Spinal cord (tissue), 10 donors: ENCODE measurements around the gene TESMIN. TPM values are rescaled to one million over a fixed set of nuclear protein-coding genes. Genes with fewer than 3 reads are reported as not detected.

Experiments
- DNase-seq, 6 donors: peaks; one replicate each; pipeline versions ENCODE4 v3.0.0 to v3.0.0-alpha.2; 2013 to 2015; ENCODE audit warnings: low spot score in 6 of 6, low read depth in 4 of 6
- H3K27ac ChIP-seq: one replicate; pipeline ENCODE4 v1.5.1; 2013; ENCODE audit warnings: low read depth, low read length, control low read depth
- H3K27me3 ChIP-seq: one replicate; pipeline ENCODE4 v1.6.1; 2013; ENCODE audit warnings: low read length; ENCODE audit not compliant: control insufficient read depth, insufficient read depth
- H3K36me3 ChIP-seq: one replicate; pipeline ENCODE4 v1.6.1; 2013; ENCODE audit warnings: low read length; ENCODE audit not compliant: control insufficient read depth, insufficient read depth
- H3K4me1 ChIP-seq: one replicate; pipeline ENCODE4 v1.6.1; 2013; ENCODE audit warnings: low read length; ENCODE audit not compliant: control insufficient read depth, insufficient read depth
- H3K4me3 ChIP-seq: one replicate; pipeline ENCODE4 v1.5.1; 2013; ENCODE audit warnings: low read depth, low read length, control low read depth
- H3K9me3 ChIP-seq: one replicate; pipeline ENCODE4 v1.6.1; 2013; ENCODE audit warnings: low read length; ENCODE audit not compliant: control insufficient read depth, insufficient read depth
- WGBS: methylation state at CpG from one replicate; pipeline ENCODE4 v1.1.5; 2013; ENCODE audit warnings: missing lambda C conversion rate; ENCODE audit not compliant: insufficient coverage; 5-methylcytosine and 5-hydroxymethylcytosine counted together
- long read RNA-seq, 4 donors: transcript quantifications; one replicate each; lab custom pipeline, GENCODE V29; 2026
- polyA plus RNA-seq, 2 donors: library from polyadenylated mRNA; unstranded; fragments of 120-200 nt; gene quantifications; one replicate each; pipeline ENCODE4 v1.2.1, GENCODE V29; 2013; ENCODE audit not compliant: insufficient read length in 2 of 2
- total RNA-seq, 2 donors: library from RNA; depleted of rRNA in 1 of 2; stranded (reverse); fragments of 120-200 nt in 1 of 2; fragments of >200 nt in 1 of 2; gene quantifications; one replicate each; pipeline versions ENCODE4 v1.2.3 to v1.2.4, GENCODE V29; 2013 to 2014
- donor health status: healthy.

TESMIN gene, protein sequence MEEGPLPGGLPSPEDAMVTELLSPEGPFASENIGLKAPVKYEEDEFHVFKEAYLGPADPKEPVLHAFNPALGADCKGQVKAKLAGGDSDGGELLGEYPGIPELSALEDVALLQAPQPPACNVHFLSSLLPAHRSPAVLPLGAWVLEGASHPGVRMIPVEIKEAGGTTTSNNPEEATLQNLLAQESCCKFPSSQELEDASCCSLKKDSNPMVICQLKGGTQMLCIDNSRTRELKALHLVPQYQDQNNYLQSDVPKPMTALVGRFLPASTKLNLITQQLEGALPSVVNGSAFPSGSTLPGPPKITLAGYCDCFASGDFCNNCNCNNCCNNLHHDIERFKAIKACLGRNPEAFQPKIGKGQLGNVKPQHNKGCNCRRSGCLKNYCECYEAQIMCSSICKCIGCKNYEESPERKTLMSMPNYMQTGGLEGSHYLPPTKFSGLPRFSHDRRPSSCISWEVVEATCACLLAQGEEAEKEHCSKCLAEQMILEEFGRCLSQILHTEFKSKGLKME
- total RNA-seq (1 to 10 TPM; 1.5 to 4.7 TPM), polyA plus RNA-seq (1 to 10 TPM; 6.4 to 8.8 TPM)
- long read RNA-seq, donor 1: 0 reads
- long read RNA-seq, donor 2: 0 reads
- long read RNA-seq, donor 3: 0 reads
- long read RNA-seq, donor 4, partial matches to known transcripts: 0 of 2 reads
- long read RNA-seq, donor 4, other reads (novel, unspliced or antisense): 0 of 2 reads

DNA sequence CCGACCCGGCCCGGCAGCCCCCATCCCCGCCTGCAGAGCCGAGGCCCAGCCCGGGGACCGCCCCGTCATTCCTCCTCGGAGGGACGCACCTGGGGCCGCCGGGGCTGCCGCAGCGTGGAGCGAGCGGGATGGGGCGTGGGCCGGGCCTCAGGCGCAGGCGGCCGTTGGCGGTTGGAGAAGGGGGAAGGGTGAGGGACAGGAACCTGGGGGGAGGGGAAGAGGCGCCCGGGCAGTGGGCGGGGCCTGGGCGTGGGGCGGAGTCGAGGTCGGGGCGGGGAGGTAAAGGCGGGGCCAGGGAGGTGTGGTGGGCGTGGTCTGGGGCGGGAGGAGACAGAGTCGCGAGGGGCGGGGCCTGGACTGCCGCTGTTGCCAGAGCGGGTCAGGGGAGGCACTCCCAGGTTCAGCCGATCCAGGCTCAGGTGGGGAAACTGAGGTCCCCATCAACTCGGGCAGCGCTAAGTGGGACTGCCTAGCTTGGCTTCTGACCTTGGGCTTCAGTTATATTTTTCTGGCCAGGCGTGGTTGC is at the start of gene TESMIN:
Gene TESMIN, minus strand, starts transcription at position 190 of the 526 bp plus-strand sequence. CDS start 860 bp downstream, outside the sequence.
- Histone ChIP-seq H3K4me1 (peaks cover 9% of the 10 kb centered on the region), H3K4me3 (no peak within 1 kb of the TSS), H3K27ac (no peak within 1 kb of the TSS), H3K9me3 (no peaks in the 10 kb centered on the region), H3K27me3 (peaks cover 6% of the 10 kb centered on the region), H3K36me3 (peaks cover 1% of the 10 kb centered on the region)
- DNase-seq: peak in 4 of 6 donors; percentile 9 to 86 (median 45)
- WGBS: 2% methylated on average over 37 of the region's 42 CpGs

DNA sequence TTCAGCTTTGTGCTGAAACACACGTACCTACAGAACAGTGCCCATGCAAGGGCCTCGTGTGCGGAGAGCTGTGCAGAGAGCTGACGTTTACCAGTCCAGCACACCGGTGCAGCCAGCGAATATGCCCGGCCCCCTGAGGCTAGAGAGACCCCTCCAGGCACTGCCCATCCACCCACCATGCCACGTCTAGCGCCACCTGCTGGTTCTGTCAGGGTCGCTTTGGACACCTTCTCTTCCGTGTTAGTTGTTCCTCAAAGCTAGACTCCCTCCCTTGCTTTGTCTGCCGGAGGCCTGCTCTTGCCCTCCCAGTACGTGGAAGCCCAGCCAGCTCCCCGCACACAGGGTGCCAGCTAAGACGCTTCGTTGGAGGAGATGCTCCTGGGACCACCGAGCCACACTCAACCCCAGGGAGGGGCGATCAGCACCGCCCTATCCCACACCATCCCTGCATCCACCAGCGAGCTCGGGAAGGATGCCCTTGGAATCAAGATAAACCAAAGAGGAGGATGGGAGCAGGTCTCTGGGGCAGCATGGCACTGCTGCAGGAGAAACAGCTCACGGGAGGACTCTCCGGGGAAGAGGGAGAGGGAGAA is 47.0 kb upstream of the TESMIN start:
- H3K4me1 ChIP-seq: peaks cover 4% of the 10 kb centered on the region
- H3K27me3 ChIP-seq: no peaks in the 10 kb centered on the region
- no peaks in the 10 kb centered on the region for H3K9me3 ChIP-seq
- H3K27ac ChIP-seq: no peak overlapping the region
- no peak overlapping the region for H3K4me3 ChIP-seq
- DNase-seq: peak in 1 of 6 donors; percentile 23
- H3K36me3 ChIP-seq: peaks cover 29% of the 10 kb centered on the region
- 29% methylated on average over 18 of the region's 23 CpGs for whole genome bisulfite sequencing

DNA sequence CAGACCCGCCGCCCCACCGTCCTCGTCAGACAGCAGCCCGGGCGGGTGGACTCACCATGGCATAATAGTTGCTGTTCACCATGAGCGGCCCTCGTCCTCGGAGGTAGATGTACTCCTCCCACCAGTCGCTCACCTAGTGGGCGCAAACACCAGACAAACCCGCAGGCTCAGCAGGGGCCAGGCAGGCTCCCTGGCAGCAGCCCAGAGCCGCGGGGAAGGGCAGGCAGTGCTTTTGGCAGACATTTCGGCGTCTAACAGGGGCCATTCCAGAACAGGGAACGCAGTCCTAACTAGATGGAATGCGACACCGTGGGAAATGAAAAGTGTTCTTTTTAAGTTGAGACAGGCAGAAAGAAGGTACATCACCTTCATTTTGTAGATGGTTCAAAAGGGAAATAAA is 45.5 kb upstream of the TESMIN start:
- Histone ChIP-seq H3K36me3 (peaks cover 31% of the 10 kb centered on the region), H3K4me3 (no peak overlapping the region), H3K27me3 (no peaks in the 10 kb centered on the region), H3K9me3 (no peaks in the 10 kb centered on the region), H3K27ac (no peak overlapping the region), H3K4me1 (peaks cover 4% of the 10 kb centered on the region)
- DNase-seq: no peak
- WGBS: 74% methylated on average over 19 of the region's 19 CpGs

DNA sequence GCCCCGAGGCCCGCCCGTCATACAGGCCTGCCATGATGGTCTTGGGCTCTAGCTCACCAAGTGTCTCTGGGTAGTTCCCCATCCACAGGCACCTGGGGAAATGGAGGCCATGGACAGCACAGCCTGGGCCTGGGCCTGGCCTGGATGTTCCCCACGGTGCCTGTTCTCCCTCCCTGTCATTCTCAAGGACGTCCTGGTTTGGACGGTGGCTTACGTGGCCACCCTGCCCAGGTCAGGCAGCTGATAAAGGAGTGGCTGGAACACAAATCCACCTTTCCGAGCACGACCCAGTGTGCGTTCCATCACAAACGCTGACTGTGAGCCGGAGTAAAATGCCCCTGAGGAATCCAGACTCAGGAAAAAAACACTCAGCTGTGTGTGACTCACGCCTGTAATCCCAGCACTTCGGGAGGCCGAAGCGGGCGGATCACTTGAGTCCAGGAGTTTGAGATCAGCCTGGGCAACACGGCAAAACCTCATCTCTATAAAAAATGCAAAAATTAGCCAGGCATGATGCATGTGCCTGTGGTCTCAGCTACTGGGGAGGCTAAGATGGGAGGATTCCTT is 41.2 kb upstream of the TESMIN start:
- no peaks in the 10 kb centered on the region for H3K27me3 ChIP-seq
- DNase-seq: no peak
- WGBS: 96% methylated on average over 17 of the region's 18 CpGs
- H3K4me1 ChIP-seq: no peaks in the 10 kb centered on the region
- no peaks in the 10 kb centered on the region for H3K9me3 ChIP-seq
- peaks cover 28% of the 10 kb centered on the region for H3K36me3 ChIP-seq
- no peak overlapping the region for H3K4me3 ChIP-seq
- H3K27ac ChIP-seq: no peak overlapping the region

DNA sequence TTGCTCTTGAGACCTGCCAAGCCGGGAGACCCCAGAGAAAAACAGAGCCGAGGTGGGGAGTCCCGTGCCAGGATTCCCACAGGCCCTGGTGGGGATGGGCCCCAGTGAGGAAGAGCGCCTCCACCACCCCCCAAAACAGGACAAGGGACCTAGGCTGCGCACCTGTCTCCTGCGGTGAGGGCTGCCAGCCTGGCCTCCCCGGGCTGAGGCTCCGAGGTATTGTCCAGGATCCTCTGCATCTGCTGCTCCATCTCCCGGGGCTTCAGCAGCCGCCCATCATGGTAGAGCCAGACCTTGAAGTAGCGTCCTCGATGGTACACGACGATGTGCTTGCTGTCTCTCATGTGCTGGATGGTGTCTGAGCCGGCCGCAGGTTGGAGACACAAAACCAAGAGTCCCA is 33.3 kb upstream of the TESMIN start:
- H3K9me3 ChIP-seq: no peaks in the 10 kb centered on the region
- H3K27me3 ChIP-seq: no peaks in the 10 kb centered on the region
- no peak for DNase-seq
- H3K27ac ChIP-seq: no peak overlapping the region
- no peak overlapping the region for H3K4me3 ChIP-seq
- H3K4me1 ChIP-seq: no peaks in the 10 kb centered on the region
- peaks cover 42% of the 10 kb centered on the region for H3K36me3 ChIP-seq
- WGBS: 93% methylated on average over 15 of the region's 16 CpGs

DNA sequence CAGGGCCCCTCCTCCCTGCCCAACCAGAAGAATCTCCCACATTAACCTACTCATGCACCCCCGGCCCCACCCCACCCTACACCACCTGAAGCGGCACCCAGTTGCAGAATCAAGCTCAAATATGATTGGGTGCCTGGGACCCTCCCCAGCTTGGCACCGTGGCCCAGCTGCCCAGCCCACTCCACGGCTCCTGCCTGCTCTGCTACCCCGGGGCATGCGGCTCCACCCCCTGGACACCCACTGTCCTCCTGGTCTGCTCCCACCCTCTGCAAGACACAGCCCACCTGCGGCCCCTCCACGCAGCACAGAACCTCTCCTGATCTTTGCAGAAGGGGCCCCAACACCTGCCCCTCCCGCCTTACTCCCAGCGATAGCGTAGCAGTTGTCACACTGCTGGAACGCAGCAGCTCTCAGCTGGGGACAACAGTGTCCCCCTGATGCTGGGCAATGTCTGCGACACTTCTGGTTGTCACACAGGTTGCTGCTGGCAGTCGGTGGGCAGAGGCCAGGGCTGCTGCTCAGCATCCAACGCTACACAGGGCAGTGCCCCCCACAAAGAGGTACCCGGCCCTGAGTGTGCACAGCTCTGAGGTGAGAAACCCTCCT is 32.0 kb upstream of the TESMIN start:
- Histone ChIP-seq H3K4me1 (no peaks in the 10 kb centered on the region), H3K27ac (no peak overlapping the region), H3K9me3 (no peaks in the 10 kb centered on the region), H3K4me3 (no peak overlapping the region), H3K27me3 (no peaks in the 10 kb centered on the region), H3K36me3 (peaks cover 45% of the 10 kb centered on the region)
- WGBS: 90% methylated on average over 15 of the region's 16 CpGs
- no peak for DNase-seq

DNA sequence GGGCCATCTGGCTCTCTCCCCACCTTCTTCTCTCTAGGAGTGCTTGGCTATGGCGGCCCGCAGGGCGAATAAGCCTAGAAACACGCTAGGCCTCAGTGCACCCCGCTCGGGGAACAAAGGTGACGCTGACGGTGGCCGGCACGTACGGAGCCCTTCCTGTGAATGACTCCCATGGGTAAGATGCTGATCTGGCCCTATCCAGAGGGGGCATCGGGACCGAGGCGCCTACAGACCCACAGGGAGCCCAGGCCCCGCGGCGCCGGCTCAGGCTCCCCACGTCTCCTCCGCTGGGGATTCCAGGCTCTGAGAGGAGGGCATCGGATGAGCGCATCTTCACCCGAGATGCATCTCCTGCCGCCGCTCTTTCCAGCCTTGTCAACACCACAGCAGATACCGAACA is 31.4 kb upstream of the TESMIN start:
- H3K4me3 ChIP-seq: no peak overlapping the region
- H3K4me1 ChIP-seq: no peaks in the 10 kb centered on the region
- no peaks in the 10 kb centered on the region for H3K9me3 ChIP-seq
- no peaks in the 10 kb centered on the region for H3K27me3 ChIP-seq
- H3K27ac ChIP-seq: no peak overlapping the region
- DNase-seq: no peak
- 93% methylated on average over 26 of the region's 26 CpGs for WGBS
- peaks cover 43% of the 10 kb centered on the region for H3K36me3 ChIP-seq

DNA sequence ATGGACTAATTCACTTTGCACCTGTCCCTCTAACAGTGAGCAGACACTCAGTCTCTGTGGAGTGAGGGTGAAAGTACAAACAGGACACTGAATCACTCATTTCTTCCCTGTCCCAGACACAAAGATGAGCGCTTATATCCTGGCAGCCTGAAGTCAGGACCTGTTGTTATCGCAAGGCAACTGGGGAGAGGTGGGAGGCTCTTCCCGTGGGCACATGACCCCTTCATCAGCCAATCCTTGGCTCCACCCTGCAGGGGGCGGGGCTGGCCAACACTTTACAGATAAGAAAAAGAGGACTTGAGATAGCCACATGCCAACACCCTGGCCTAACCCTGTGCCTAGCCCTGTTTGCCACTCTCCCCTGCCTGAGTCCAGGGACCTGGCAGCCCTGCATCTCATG is 29.5 kb upstream of the TESMIN start:
- DNase-seq: no peak
- no CpG with 5 or more reads among the region's 4 CpGs for WGBS
- Histone ChIP-seq H3K9me3 (no peaks in the 10 kb centered on the region), H3K27me3 (no peaks in the 10 kb centered on the region), H3K27ac (no peak overlapping the region), H3K36me3 (peaks cover 43% of the 10 kb centered on the region), H3K4me1 (no peaks in the 10 kb centered on the region), H3K4me3 (no peak overlapping the region)

DNA sequence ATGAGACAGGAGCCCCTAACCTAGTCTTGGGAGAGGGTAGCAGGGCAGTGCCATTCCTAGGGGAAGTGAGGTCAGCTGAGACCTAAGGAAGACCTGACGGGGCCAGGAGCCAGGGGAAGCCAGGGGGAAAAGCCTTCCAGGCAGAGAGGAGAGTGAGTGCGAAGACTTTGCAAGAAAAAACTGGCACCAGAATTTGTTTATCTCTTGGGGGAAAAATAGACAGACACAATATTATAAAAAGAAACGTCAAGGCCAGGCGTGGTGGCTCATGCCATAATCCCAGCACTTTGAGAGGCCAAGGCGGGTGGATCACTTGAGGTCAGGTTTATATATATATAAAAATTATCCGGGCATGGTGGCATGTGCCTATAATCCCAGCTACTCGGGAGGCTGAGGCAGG is 26.9 kb upstream of the TESMIN start:
- 100% methylated on average over 4 of the region's 7 CpGs for WGBS
- DNase-seq: no peak
- no peak overlapping the region for H3K27ac ChIP-seq

More for the DNA sequence above, 26.9 kb upstream of the TESMIN start:
- H3K36me3 ChIP-seq: peaks cover 40% of the 10 kb centered on the region
- no peaks in the 10 kb centered on the region for H3K9me3 ChIP-seq
- H3K27me3 ChIP-seq: no peaks in the 10 kb centered on the region
- H3K4me3 ChIP-seq: no peak overlapping the region
- H3K4me1 ChIP-seq: no peaks in the 10 kb centered on the region
